Activated CD8-positive, alpha-beta memory T cell treated with anti-CD3 and anti-CD28 coated beads for 1 hour (primary cell): ENCODE measurements around the gene PCDH10.

ENCODE experiments used
- DNase-seq, 2 donors: peaks; one replicate each; pipeline ENCODE4 v3.0.0-alpha.2; 2020; ENCODE audit warnings: low read depth in 1 of 2; ENCODE audit errors: extremely low read depth in 1 of 2

The PCDH10 gene

GRCh38 chr4:133148690-133149363, at the start of gene PCDH10:
TSS of gene PCDH10 (plus strand) at chr4:133149294. CDS start at chr4:133150141, 847 bp downstream.
- DNase-seq, result no peak

- no peak for DNase-seq
These were observed 47.1 kb upstream of the PCDH10 start for GRCh38 chr4:133102043-133102442.

- no peak for DNase-seq
These were observed 46.3 kb upstream of the PCDH10 start for GRCh38 chr4:133102612-133103409.

DNA sequence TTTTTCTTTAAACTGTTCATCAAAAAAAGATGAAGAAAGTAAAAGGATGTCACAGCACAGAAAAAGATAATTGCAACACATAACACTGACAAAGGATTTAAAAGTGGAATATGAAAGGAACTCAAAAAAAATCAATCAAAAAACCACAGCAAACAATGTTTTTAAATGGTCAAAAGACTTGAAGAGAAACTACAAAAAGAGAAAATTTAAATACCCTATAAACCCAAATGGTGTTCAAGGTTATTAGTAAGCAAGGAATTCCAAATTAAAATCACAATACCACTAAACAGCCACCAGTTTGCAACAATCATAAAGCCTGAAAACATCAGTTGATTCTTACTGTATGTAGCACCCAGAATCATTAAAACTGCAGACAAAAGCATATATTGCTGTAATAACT, 36.5 kb upstream of the PCDH10 start:
- DNase-seq, result no peak

GRCh38 chr4:133124746-133125145, 24.3 kb upstream of the PCDH10 start:
- no peak for DNase-seq

DNA sequence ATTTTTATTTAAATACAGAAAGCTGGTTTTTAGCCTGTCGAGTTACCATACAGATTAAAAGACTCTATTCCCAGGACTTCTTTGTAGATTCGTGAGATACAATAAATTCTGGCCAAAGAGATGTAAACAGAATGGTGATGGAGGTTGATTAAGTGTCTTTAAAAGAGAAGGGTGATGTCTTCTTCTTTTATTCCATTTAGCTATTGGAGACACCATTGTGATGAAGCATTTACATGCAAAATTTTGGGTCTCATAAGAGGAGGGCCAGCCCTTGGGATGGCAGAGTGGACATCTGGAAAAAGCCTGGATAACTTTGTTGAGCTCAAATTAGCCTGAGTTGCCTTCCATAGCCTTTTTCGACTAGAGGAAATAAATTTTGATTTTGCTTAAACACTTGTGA, 21.6 kb upstream of the PCDH10 start:
- DNase-seq, result no peak

- no peak for DNase-seq
These were observed 19.9 kb upstream of the PCDH10 start for GRCh38 chr4:133129237-133129636.

DNA sequence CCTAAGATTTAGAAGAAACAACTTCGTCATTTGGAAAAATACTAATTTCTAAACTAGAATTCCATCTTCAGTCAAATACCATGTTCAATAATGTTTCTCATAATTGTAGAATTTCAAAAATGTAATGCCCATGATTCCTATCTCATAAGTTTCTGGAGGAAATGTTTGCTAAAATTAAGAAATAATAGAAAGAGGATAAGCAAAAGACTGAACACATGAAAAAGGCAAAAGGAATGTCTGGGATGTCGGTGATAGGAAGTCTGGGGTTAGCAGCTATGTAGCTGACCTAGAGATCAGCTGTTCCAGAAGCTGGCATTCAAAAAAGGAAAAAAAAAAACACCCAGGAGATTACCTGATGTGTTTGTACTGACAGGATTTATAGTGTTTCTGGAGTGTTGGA, 18.9 kb upstream of the PCDH10 start:
- no peak for DNase-seq

GRCh38 chr4:133131829-133132460, 17.1 kb upstream of the PCDH10 start:
- DNase-seq, result no peak

- DNase-seq, result no peak
These were observed 12.3 kb upstream of the PCDH10 start for GRCh38 chr4:133136833-133137232.

DNA sequence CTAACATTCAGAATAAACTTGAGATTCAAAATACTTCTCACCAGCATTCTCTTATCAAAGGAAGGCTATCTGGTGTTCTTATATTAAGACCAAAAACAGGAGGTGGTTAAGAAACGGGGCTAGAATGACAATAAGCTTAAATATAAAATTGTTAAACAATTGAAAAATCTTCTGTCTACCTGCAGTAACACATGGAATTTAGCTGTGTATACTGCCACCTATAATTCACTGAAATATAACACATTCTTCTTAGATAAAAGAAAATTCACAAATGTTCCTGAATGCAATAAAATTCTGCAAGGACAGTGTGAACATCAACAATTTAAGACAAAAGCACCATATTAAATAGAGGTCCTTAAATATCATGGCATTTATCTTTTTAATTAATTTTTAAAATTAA, 11.5 kb upstream of the PCDH10 start:
- no peak for DNase-seq

- no peak for DNase-seq
These were observed 5.2 kb upstream of the PCDH10 start for GRCh38 chr4:133143775-133144430.

DNA sequence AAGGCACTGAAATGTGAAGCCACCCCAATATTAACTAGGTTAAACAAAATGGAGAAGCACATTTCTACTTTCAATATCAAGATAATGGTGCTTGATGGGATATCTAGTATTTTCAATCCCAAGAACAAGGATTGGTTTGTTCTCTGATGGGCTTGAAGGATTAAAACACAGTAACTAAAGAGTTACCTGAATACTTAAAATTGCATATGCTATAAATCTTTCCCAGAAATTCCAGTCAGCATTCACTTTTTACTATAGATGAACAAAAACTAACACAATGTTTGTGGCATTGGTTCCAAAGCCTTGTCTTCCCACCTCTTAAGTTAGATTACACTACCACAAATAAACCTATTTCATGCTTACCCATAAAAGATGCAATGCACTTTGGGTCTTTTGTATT, 3.9 kb upstream of the PCDH10 start:
- no peak for DNase-seq

DNA sequence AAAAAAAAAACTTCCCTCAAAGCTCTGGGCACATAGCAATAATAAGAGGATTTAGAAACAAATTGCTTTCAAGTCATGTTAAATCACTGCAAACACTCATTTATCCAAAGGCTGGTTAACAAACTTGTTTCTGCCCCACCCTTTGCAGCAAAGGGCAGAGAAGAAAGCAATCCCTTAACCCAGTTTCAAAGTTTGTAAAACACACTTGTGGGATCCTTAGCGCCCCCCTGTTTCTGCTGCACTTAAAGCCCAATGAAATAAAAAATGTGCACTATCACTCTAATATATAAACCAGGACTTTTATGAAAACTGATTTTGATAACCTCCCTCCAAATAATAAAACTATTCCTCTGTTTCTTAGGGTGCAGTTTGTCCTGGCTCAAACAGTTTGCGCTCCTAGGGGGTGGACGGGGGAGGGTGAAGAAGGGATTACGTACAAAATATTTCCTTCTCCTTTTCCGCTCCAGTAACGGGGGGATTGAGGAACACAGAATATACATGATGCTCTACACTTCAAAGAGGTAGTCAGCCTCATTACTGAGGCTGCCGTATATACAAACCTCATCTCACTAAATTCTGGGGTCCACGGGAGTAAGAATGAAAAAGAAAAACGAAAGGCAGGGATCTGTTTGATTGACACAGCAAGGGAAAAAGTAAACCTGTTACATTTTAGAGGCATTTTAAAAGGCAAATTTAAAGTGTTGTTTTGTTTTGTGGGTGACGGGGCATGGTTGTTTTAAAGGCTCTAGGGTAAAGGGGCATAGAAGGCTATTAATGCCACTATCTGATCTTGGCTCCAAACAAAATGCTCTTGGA, 3.1 kb upstream of the PCDH10 start:
- DNase-seq, result no peak

GRCh38 chr4:133146574-133147241, 2.4 kb upstream of the PCDH10 start:
- DNase-seq, result no peak

DNA sequence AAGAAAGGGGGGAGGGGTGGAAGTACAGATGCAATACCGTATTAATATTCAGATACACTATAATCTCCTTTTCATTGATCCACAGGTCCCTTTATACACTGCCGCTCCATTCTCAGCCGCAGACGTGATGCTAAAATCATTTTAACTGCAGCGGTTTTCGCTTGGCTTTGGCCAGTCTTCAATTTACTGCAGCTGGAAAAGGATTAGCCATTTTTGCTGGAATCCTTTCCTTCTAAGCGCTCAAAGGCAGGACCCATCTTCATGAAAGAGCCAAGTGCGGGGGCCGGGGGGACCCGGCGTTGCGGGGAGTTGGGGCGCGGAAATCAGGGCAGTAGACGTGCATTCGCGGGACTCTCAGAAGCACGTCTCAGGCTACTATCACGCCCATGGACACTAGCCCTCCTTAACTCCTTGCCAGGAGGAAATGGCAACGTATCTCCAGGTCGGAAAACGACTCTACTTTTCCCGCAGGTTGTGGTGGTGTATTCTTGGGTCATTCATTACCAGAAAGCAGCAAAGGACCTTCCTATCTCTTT, 1.7 kb upstream of the PCDH10 start:
- DNase-seq, result no peak

DNA sequence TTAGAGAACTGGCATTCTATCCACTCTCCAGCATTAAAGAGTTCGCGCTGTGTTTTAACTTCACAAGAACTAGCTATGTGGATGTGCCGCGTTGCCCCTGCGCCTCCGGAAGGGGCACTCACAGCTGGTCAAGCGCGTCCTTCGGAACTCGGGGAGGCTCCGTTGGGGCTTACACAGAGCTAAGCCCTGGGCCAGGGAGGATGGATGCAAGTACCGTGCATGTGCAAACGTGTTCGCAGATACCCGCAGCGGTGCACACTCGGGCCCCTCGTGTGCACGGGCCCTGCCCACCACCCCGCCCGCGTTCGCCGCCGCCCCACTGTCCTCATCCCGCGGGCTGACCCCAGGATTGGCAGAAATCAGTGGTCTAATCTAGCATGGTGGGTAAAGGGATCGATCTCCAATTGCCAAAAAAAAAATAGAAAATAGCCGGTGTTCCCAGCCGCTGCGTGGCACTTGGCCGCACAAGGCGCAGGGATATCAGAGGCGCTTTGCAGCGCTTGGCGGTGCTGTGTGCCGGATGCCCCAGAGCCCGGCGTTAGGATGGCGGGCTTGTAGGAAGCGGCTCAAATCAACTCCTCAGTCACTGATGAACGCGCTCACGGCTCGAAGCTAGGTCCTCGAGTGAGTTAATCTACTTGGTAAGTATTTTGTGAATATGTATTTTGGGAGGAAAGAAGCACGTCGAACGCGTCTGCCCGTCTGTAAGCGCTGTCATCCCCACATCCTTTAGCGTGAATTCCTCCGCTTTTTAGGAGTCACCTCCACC, 989 bp upstream of the PCDH10 start:
- DNase-seq, result no peak

- no peak for DNase-seq
These were observed 236 bp downstream of the PCDH10 start for GRCh38 chr4:133149364-133149695.

DNA sequence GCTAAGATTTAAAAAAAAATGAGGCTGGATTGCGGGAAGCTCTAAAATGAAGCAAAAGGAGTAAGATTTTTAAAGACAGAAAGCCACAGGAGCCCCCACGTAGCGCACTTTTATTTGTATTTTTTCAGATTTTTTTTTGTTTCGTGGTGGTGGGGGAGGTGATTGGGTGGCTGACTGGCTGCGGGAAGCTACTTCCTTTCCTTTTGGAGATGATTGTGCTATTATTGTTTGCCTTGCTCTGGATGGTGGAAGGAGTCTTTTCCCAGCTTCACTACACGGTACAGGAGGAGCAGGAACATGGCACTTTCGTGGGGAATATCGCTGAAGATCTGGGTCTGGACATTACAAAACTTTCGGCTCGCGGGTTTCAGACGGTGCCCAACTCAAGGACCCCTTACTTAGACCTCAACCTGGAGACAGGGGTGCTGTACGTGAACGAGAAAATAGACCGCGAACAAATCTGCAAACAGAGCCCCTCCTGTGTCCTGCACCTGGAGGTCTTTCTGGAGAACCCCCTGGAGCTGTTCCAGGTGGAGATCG, 908 bp downstream of the PCDH10 start:
- no peak for DNase-seq
